HL-60 (cell line): ENCODE results near the gene TTLL8.

Experiments
- GABPA ChIP-seq: IDR thresholded peaks from 2 replicates; pipeline ENCODE4 v1.6.1; 2012; ENCODE audit warnings: low read depth
- POLR2AphosphoS5 ChIP-seq: IDR thresholded peaks from 2 replicates; pipeline ENCODE4 v1.6.1; 2012; ENCODE audit warnings: low read depth
- TF ChIP-seq, protein P1 (sequence below): IDR thresholded peaks from one replicate; pipeline ENCODE4 v1.5.1; 2011; ENCODE audit warnings: low read length, control low read depth, inconsistent platforms; ENCODE audit not compliant: insufficient read depth

- TF ChIP-seq, protein P1, sequence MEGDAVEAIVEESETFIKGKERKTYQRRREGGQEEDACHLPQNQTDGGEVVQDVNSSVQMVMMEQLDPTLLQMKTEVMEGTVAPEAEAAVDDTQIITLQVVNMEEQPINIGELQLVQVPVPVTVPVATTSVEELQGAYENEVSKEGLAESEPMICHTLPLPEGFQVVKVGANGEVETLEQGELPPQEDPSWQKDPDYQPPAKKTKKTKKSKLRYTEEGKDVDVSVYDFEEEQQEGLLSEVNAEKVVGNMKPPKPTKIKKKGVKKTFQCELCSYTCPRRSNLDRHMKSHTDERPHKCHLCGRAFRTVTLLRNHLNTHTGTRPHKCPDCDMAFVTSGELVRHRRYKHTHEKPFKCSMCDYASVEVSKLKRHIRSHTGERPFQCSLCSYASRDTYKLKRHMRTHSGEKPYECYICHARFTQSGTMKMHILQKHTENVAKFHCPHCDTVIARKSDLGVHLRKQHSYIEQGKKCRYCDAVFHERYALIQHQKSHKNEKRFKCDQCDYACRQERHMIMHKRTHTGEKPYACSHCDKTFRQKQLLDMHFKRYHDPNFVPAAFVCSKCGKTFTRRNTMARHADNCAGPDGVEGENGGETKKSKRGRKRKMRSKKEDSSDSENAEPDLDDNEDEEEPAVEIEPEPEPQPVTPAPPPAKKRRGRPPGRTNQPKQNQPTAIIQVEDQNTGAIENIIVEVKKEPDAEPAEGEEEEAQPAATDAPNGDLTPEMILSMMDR: no peak
- TF ChIP-seq POLR2AphosphoS5 (no peak), GABPA (no peak)
Measured at GRCh38 chr22:50060441-50061140, 2.5 kb upstream of the TTLL8 start.
